IMR-90 (cell line): ENCODE data around the gene EMX1. TPM values are rescaled to one million over a fixed set of nuclear protein-coding genes. Genes with fewer than 3 reads are reported as not detected.

Experiments
- ATAC-seq: fragments of 200-7000 bp; cut with Tn5 transposase; 2 replicates; pipeline ENCODE4 v1.9.1; 2020; ENCODE audit warnings: low read depth, mild to moderate bottlenecking, moderate library complexity
- BruUV-seq: library from RNA; stranded (reverse); fragments of 400-500 nt; replicated peaks from 2 replicates; lab custom pipeline; 2021; lab: Mats Ljungman, UMichigan
- CTCF ChIA-PET: fragments of 300-600 bp; formaldehyde crosslinking; extraction: SDS; loops from one replicate; lab custom pipeline; 2021; ENCODE audit warnings: antibody characterized with exemption; lab: Yijun Ruan, JAX
- POLR2A ChIA-PET: fragments of 300-600 bp; sonication (Branson Sonifier 250); formaldehyde crosslinking; loops from one replicate; lab custom pipeline; 2022; ENCODE audit warnings: antibody characterized with exemption; ENCODE audit not compliant: unreplicated experiment; lab: Charles Lee
- DNase-seq: peaks from one replicate; pipeline ENCODE4 v3.0.0; 2013
- H2AFZ ChIP-seq: replicated peaks from 2 replicates; pipeline ENCODE3; 2013; ENCODE audit warnings: low read length, mild to moderate bottlenecking; ENCODE audit not compliant: poor library complexity
- H2AK5ac ChIP-seq: 2 replicates; pipeline ENCODE4 v1.6.1; 2013; ENCODE audit warnings: low read depth, low read length, inconsistent platforms
- H2AK9ac ChIP-seq: replicated peaks from 2 replicates; pipeline ENCODE3; 2013; ENCODE audit warnings: mild to moderate bottlenecking, low read depth, low read length, moderate library complexity; ENCODE audit not compliant: poor library complexity
- H2BK120ac ChIP-seq: 2 replicates; pipeline ENCODE4 v1.6.1; 2013; ENCODE audit warnings: low read depth, low read length, inconsistent platforms
- H2BK15ac ChIP-seq: 3 replicates; pipeline ENCODE4 v1.6.1; 2013; ENCODE audit warnings: low read depth, low read length, inconsistent platforms
- H2BK20ac ChIP-seq: 2 replicates; pipeline ENCODE4 v1.6.1; 2013; ENCODE audit warnings: low read depth, mild to moderate bottlenecking, inconsistent platforms, low read length, moderate library complexity
- H2BK5ac ChIP-seq: 2 replicates; pipeline ENCODE4 v1.6.1; 2013; ENCODE audit warnings: mild to moderate bottlenecking, low read depth, low read length, inconsistent platforms; ENCODE audit not compliant: poor library complexity, severe bottlenecking
- H3K14ac ChIP-seq: replicated peaks from 2 replicates; pipeline ENCODE4 v1.6.1; 2013; ENCODE audit warnings: low read depth, low read length, inconsistent platforms
- H3K18ac ChIP-seq: 2 replicates; pipeline ENCODE4 v1.6.1; 2013; ENCODE audit warnings: low read depth, low read length, control low read depth
- H3K23ac ChIP-seq: 2 replicates; pipeline ENCODE4 v1.6.1; 2013; ENCODE audit warnings: low read depth, low read length, inconsistent platforms
- H3K27ac ChIP-seq: 2 replicates; pipeline ENCODE4 v1.5.1; 2013; ENCODE audit warnings: mild to moderate bottlenecking, control low read depth, low read length; ENCODE audit not compliant: insufficient read depth
- H3K27me3 ChIP-seq: 2 replicates; pipeline ENCODE4 v1.6.1; 2013; ENCODE audit warnings: low read length; ENCODE audit not compliant: control insufficient read depth, insufficient read depth
- H3K36me3 ChIP-seq: 2 replicates; pipeline ENCODE4 v1.6.1; 2013; ENCODE audit warnings: low read length, mixed read lengths; ENCODE audit not compliant: control insufficient read depth, insufficient read depth
- H3K4ac ChIP-seq: 2 replicates; pipeline ENCODE4 v1.6.1; 2013; ENCODE audit warnings: low read depth, low read length, inconsistent platforms
- H3K4me1 ChIP-seq: 2 replicates; pipeline ENCODE4 v1.6.1; 2013; ENCODE audit warnings: low read length, mixed read lengths; ENCODE audit not compliant: control insufficient read depth, insufficient read depth
- H3K4me2 ChIP-seq: 2 replicates; pipeline ENCODE4 v1.6.1; 2013; ENCODE audit warnings: low read depth, mild to moderate bottlenecking, control low read depth, low read length, moderate library complexity
- H3K4me3 ChIP-seq: 2 replicates; pipeline ENCODE4 v1.5.1; 2013; ENCODE audit warnings: low read depth, mild to moderate bottlenecking, control low read depth, low read length, moderate library complexity; ENCODE audit not compliant: insufficient read depth
- H3K56ac ChIP-seq: 2 replicates; pipeline ENCODE4 v1.6.1; 2013; ENCODE audit warnings: low read length, inconsistent platforms; ENCODE audit not compliant: insufficient read depth; ENCODE audit errors: extremely low read depth
- H3K79me1 ChIP-seq, 2 experiments: 2 replicates each; pipeline ENCODE4 v1.6.1; 2013; ENCODE audit warnings: low read length in 2 of 2, inconsistent platforms in 1 of 2, low read depth in 1 of 2
- H3K9ac ChIP-seq: 2 replicates; pipeline ENCODE4 v1.6.1; 2013; ENCODE audit warnings: low read depth, low read length, control low read depth
- H3K9me1 ChIP-seq: 2 replicates; pipeline ENCODE4 v1.6.1; 2013; ENCODE audit warnings: low read length, inconsistent platforms; ENCODE audit not compliant: insufficient read depth
- H3K9me3 ChIP-seq: 2 replicates; pipeline ENCODE4 v1.6.1; 2013; ENCODE audit warnings: low read length; ENCODE audit not compliant: control insufficient read depth, insufficient read depth
- H4K20me1 ChIP-seq: 2 replicates; pipeline ENCODE4 v1.6.1; 2013; ENCODE audit warnings: low read length, inconsistent platforms; ENCODE audit not compliant: insufficient read depth
- H4K5ac ChIP-seq: 2 replicates; pipeline ENCODE4 v1.6.1; 2013; ENCODE audit warnings: mild to moderate bottlenecking, low read depth, low read length, control low read depth
- H4K8ac ChIP-seq, 2 experiments: 2 replicates each; pipeline ENCODE4 v1.6.1; 2013; ENCODE audit warnings: low read depth in 2 of 2, low read length in 2 of 2, control low read depth in 1 of 2, inconsistent platforms in 1 of 2
- H4K91ac ChIP-seq: 2 replicates; pipeline ENCODE4 v1.6.1; 2013; ENCODE audit warnings: low read depth, low read length, inconsistent platforms; ENCODE audit not compliant: insufficient read depth
- BHLHE40 ChIP-seq: fragments of 150-350 bp; IDR thresholded peaks from 2 replicates; pipeline ENCODE4 v1.6.1; 2016; ENCODE audit warnings: mild to moderate bottlenecking, low read depth, low read length
- CHD1 ChIP-seq: IDR thresholded peaks from 2 replicates; pipeline ENCODE4 v1.6.1; 2012; ENCODE audit warnings: low read depth, low read length, improper control_type of control experiment
- FOS ChIP-seq: fragments of 150-350 bp; IDR thresholded peaks from 2 replicates; pipeline ENCODE4 v1.6.1; 2016; ENCODE audit warnings: low read depth, low read length
- MAFK ChIP-seq: IDR thresholded peaks from 2 replicates; pipeline ENCODE4 v1.6.1; 2012; ENCODE audit warnings: low read depth, low read length, improper control_type of control experiment
- MXI1 ChIP-seq: IDR thresholded peaks from 2 replicates; pipeline ENCODE4 v1.6.1; 2012; ENCODE audit warnings: low read depth, mild to moderate bottlenecking, low read length, moderate library complexity, borderline replicate concordance
- WGBS, 2 experiments: methylation state at CpG; one replicate each; pipeline versions ENCODE4 v1.1.5 to v1.1.7; 2013; ENCODE audit warnings: missing lambda C conversion rate in 2 of 2; ENCODE audit not compliant: insufficient read length in 1 of 2; ENCODE audit errors: extremely low coverage in 2 of 2; 5-methylcytosine and 5-hydroxymethylcytosine counted together
- dilution Hi-C: fragments of 300-500 bp; cut with HindIII; formaldehyde crosslinking; loops from one replicate; pipeline ENCODE4 v1.14.3; 2018; ENCODE audit warnings: low sequenced_read_pairs; ENCODE audit not compliant: unreplicated experiment
- in situ Hi-C: fragments of 300-500 bp; cut with MboI; formaldehyde crosslinking; loops from 3 replicates; pipeline ENCODE4 v1.14.3; 2019; ENCODE audit warnings: low sequenced_read_pairs, inconsistent platforms, mixed read lengths
- intact Hi-C: fragments of 100-400 bp; cut with micrococcal nuclease; formaldehyde crosslinking; loops from 2 replicates; pipeline ENCODE4 v1.10.0; 2022
- polyA plus RNA-seq, 3 experiments: library from polyadenylated mRNA; depleted of rRNA; stranded (reverse); fragments of >200 nt; gene quantifications; 2 replicates each; pipeline ENCODE4 v1.2.3, GENCODE V29; 2012; ENCODE audit warnings: low replicate concordance in 1 of 3
- total RNA-seq: library from RNA; depleted of rRNA; stranded (reverse); fragments of >200 nt; gene quantifications from 2 replicates; pipeline ENCODE4 v1.2.3, GENCODE V29; 2012

EMX1 gene
- total and polyA plus RNA-seq, 2 of the 4 experiments (the other 2 are of a cell fraction): not detected

- POLR2A ChIA-PET: no interaction called here
- H4K5ac ChIP-seq: no peak overlapping the region
Observed at GRCh38 chr2:72958542-72959385, 41.4 kb downstream of the EMX1 start.

More at GRCh38 chr2:72958542-72959385, 41.4 kb downstream of the EMX1 start:
- no peaks in the 10 kb centered on the region for H3K79me1 ChIP-seq
- no peak overlapping the region for H3K18ac ChIP-seq
- no peak overlapping the region for H2BK15ac ChIP-seq
- H3K4me3 ChIP-seq: no peak overlapping the region
- H3K27ac ChIP-seq: no peak overlapping the region
- H3K9ac ChIP-seq: no peak overlapping the region
- H3K4me1 ChIP-seq: no peaks in the 10 kb centered on the region
- H4K20me1 ChIP-seq: no peaks in the 10 kb centered on the region
- intact Hi-C loops (no loop called here), dilution Hi-C loops (no loop called here), in situ Hi-C loops (no loop called here)
- BruUV-seq: no TSS peak
- H3K4me2 ChIP-seq: no peak overlapping the region
- H3K27me3 ChIP-seq: no peaks in the 10 kb centered on the region
- no peak overlapping the region for H2AK9ac ChIP-seq
- H2AK5ac ChIP-seq: no peak overlapping the region
- H3K14ac ChIP-seq: no peak overlapping the region
- TF ChIP-seq FOS: no peak
- TF ChIP-seq MXI1: no peak
- TF ChIP-seq BHLHE40: no peak
- no peak for TF ChIP-seq CHD1
- no peak for TF ChIP-seq MAFK
- no peak overlapping the region for H2BK120ac ChIP-seq
- DNase-seq: no peak
- peak overlapping the region; percentile 44 for H2AFZ ChIP-seq
- no peak overlapping the region for H3K4ac ChIP-seq
- H4K8ac ChIP-seq: no peak overlapping the region
- H2BK5ac ChIP-seq: no peak overlapping the region
- ATAC-seq: no peak
- 94% methylated on average over 8 of the region's 13 CpGs; no CpG with 5 or more reads in 1 of the 2 experiments for WGBS, 2 experiments
- CTCF ChIA-PET: no interaction called here
- no peak overlapping the region for H3K56ac ChIP-seq
- H3K36me3 ChIP-seq: no peaks in the 10 kb centered on the region
- no peak overlapping the region for H4K91ac ChIP-seq
- peaks cover 4% of the 10 kb centered on the region; the same call in 1 of the 2 replicates for H3K9me1 ChIP-seq
- H3K9me3 ChIP-seq: no peaks in the 10 kb centered on the region
- H2BK20ac ChIP-seq: no peak overlapping the region
- no peak overlapping the region for H3K23ac ChIP-seq
